IMR-90 (cell line): ENCODE results near the gene RMDN2. TPM values are rescaled to one million over a fixed set of nuclear protein-coding genes. Genes with fewer than 3 reads are reported as not detected.

Experiments used
- ATAC-seq: fragments of 200-7000 bp; cut with Tn5 transposase; 2 replicates; pipeline ENCODE4 v1.9.1; 2020; ENCODE audit warnings: low read depth, mild to moderate bottlenecking, moderate library complexity
- BruUV-seq: library from RNA; stranded (reverse); fragments of 400-500 nt; replicated peaks from 2 replicates; lab custom pipeline; 2021; lab: Mats Ljungman, UMichigan
- CTCF ChIA-PET: fragments of 300-600 bp; formaldehyde crosslinking; extraction: SDS; loops from one replicate; lab custom pipeline; 2021; ENCODE audit warnings: antibody characterized with exemption; lab: Yijun Ruan, JAX
- POLR2A ChIA-PET: fragments of 300-600 bp; sonication (Branson Sonifier 250); formaldehyde crosslinking; loops from one replicate; lab custom pipeline; 2022; ENCODE audit warnings: antibody characterized with exemption; ENCODE audit not compliant: unreplicated experiment; lab: Charles Lee
- DNase-seq: peaks from one replicate; pipeline ENCODE4 v3.0.0; 2013
- H2AFZ ChIP-seq: replicated peaks from 2 replicates; pipeline ENCODE3; 2013; ENCODE audit warnings: low read length, mild to moderate bottlenecking; ENCODE audit not compliant: poor library complexity
- H2AK5ac ChIP-seq: 2 replicates; pipeline ENCODE4 v1.6.1; 2013; ENCODE audit warnings: low read depth, low read length, inconsistent platforms
- H2AK9ac ChIP-seq: replicated peaks from 2 replicates; pipeline ENCODE3; 2013; ENCODE audit warnings: mild to moderate bottlenecking, low read depth, low read length, moderate library complexity; ENCODE audit not compliant: poor library complexity
- H2BK120ac ChIP-seq: 2 replicates; pipeline ENCODE4 v1.6.1; 2013; ENCODE audit warnings: low read depth, low read length, inconsistent platforms
- H2BK15ac ChIP-seq: 3 replicates; pipeline ENCODE4 v1.6.1; 2013; ENCODE audit warnings: low read depth, low read length, inconsistent platforms
- H2BK20ac ChIP-seq: 2 replicates; pipeline ENCODE4 v1.6.1; 2013; ENCODE audit warnings: low read depth, mild to moderate bottlenecking, inconsistent platforms, low read length, moderate library complexity
- H2BK5ac ChIP-seq: 2 replicates; pipeline ENCODE4 v1.6.1; 2013; ENCODE audit warnings: mild to moderate bottlenecking, low read depth, low read length, inconsistent platforms; ENCODE audit not compliant: poor library complexity, severe bottlenecking
- H3K14ac ChIP-seq: replicated peaks from 2 replicates; pipeline ENCODE4 v1.6.1; 2013; ENCODE audit warnings: low read depth, low read length, inconsistent platforms
- H3K18ac ChIP-seq: 2 replicates; pipeline ENCODE4 v1.6.1; 2013; ENCODE audit warnings: low read depth, low read length, control low read depth
- H3K23ac ChIP-seq: 2 replicates; pipeline ENCODE4 v1.6.1; 2013; ENCODE audit warnings: low read depth, low read length, inconsistent platforms
- H3K27ac ChIP-seq: 2 replicates; pipeline ENCODE4 v1.5.1; 2013; ENCODE audit warnings: mild to moderate bottlenecking, control low read depth, low read length; ENCODE audit not compliant: insufficient read depth
- H3K27me3 ChIP-seq: 2 replicates; pipeline ENCODE4 v1.6.1; 2013; ENCODE audit warnings: low read length; ENCODE audit not compliant: control insufficient read depth, insufficient read depth
- H3K36me3 ChIP-seq: 2 replicates; pipeline ENCODE4 v1.6.1; 2013; ENCODE audit warnings: low read length, mixed read lengths; ENCODE audit not compliant: control insufficient read depth, insufficient read depth
- H3K4ac ChIP-seq: 2 replicates; pipeline ENCODE4 v1.6.1; 2013; ENCODE audit warnings: low read depth, low read length, inconsistent platforms
- H3K4me1 ChIP-seq: 2 replicates; pipeline ENCODE4 v1.6.1; 2013; ENCODE audit warnings: low read length, mixed read lengths; ENCODE audit not compliant: control insufficient read depth, insufficient read depth
- H3K4me2 ChIP-seq: 2 replicates; pipeline ENCODE4 v1.6.1; 2013; ENCODE audit warnings: low read depth, mild to moderate bottlenecking, control low read depth, low read length, moderate library complexity
- H3K4me3 ChIP-seq: 2 replicates; pipeline ENCODE4 v1.5.1; 2013; ENCODE audit warnings: low read depth, mild to moderate bottlenecking, control low read depth, low read length, moderate library complexity; ENCODE audit not compliant: insufficient read depth
- H3K56ac ChIP-seq: 2 replicates; pipeline ENCODE4 v1.6.1; 2013; ENCODE audit warnings: low read length, inconsistent platforms; ENCODE audit not compliant: insufficient read depth; ENCODE audit errors: extremely low read depth
- H3K79me1 ChIP-seq, 2 experiments: 2 replicates each; pipeline ENCODE4 v1.6.1; 2013; ENCODE audit warnings: low read length in 2 of 2, inconsistent platforms in 1 of 2, low read depth in 1 of 2
- H3K9ac ChIP-seq: 2 replicates; pipeline ENCODE4 v1.6.1; 2013; ENCODE audit warnings: low read depth, low read length, control low read depth
- H3K9me1 ChIP-seq: 2 replicates; pipeline ENCODE4 v1.6.1; 2013; ENCODE audit warnings: low read length, inconsistent platforms; ENCODE audit not compliant: insufficient read depth
- H3K9me3 ChIP-seq: 2 replicates; pipeline ENCODE4 v1.6.1; 2013; ENCODE audit warnings: low read length; ENCODE audit not compliant: control insufficient read depth, insufficient read depth
- H4K20me1 ChIP-seq: 2 replicates; pipeline ENCODE4 v1.6.1; 2013; ENCODE audit warnings: low read length, inconsistent platforms; ENCODE audit not compliant: insufficient read depth
- H4K5ac ChIP-seq: 2 replicates; pipeline ENCODE4 v1.6.1; 2013; ENCODE audit warnings: mild to moderate bottlenecking, low read depth, low read length, control low read depth
- H4K8ac ChIP-seq, 2 experiments: 2 replicates each; pipeline ENCODE4 v1.6.1; 2013; ENCODE audit warnings: low read depth in 2 of 2, low read length in 2 of 2, control low read depth in 1 of 2, inconsistent platforms in 1 of 2
- H4K91ac ChIP-seq: 2 replicates; pipeline ENCODE4 v1.6.1; 2013; ENCODE audit warnings: low read depth, low read length, inconsistent platforms; ENCODE audit not compliant: insufficient read depth
- BHLHE40 ChIP-seq: fragments of 150-350 bp; IDR thresholded peaks from 2 replicates; pipeline ENCODE4 v1.6.1; 2016; ENCODE audit warnings: mild to moderate bottlenecking, low read depth, low read length
- CEBPB ChIP-seq: IDR thresholded peaks from 2 replicates; pipeline ENCODE4 v1.6.1; 2012; ENCODE audit warnings: low read depth, low read length, improper control_type of control experiment
- CHD1 ChIP-seq: IDR thresholded peaks from 2 replicates; pipeline ENCODE4 v1.6.1; 2012; ENCODE audit warnings: low read depth, low read length, improper control_type of control experiment
- CTCF ChIP-seq: conservative IDR thresholded peaks from 2 replicates; pipeline ENCODE4 v1.5.1; 2012; ENCODE audit warnings: mild to moderate bottlenecking, low read depth, low read length, improper control_type of control experiment
- ELK1 ChIP-seq: fragments of 150-350 bp; IDR thresholded peaks from 2 replicates; pipeline ENCODE4 v1.6.1; 2016; ENCODE audit warnings: low read depth, mild to moderate bottlenecking, low read length, moderate library complexity, borderline replicate concordance
- FOS ChIP-seq: fragments of 150-350 bp; IDR thresholded peaks from 2 replicates; pipeline ENCODE4 v1.6.1; 2016; ENCODE audit warnings: low read depth, low read length
- MAFK ChIP-seq: IDR thresholded peaks from 2 replicates; pipeline ENCODE4 v1.6.1; 2012; ENCODE audit warnings: low read depth, low read length, improper control_type of control experiment
- MAZ ChIP-seq: IDR thresholded peaks from 2 replicates; pipeline ENCODE4 v1.6.1; 2012; ENCODE audit warnings: low read depth, mild to moderate bottlenecking, low read length, improper control_type of control experiment, moderate library complexity, borderline replicate concordance
- MXI1 ChIP-seq: IDR thresholded peaks from 2 replicates; pipeline ENCODE4 v1.6.1; 2012; ENCODE audit warnings: low read depth, mild to moderate bottlenecking, low read length, moderate library complexity, borderline replicate concordance
- NFE2L2 ChIP-seq: fragments of 150-350 bp; IDR thresholded peaks from 2 replicates; pipeline ENCODE4 v1.6.1; 2016; ENCODE audit warnings: low read depth, mild to moderate bottlenecking, low read length
- POLR2A ChIP-seq: IDR thresholded peaks from 2 replicates; pipeline ENCODE4 v1.6.1; 2012; ENCODE audit warnings: mild to moderate bottlenecking, low read depth, low read length
- RAD21 ChIP-seq: IDR thresholded peaks from 2 replicates; pipeline ENCODE4 v1.6.1; 2012; ENCODE audit warnings: low read length, improper control_type of control experiment
- RCOR1 ChIP-seq: IDR thresholded peaks from 2 replicates; pipeline ENCODE4 v1.6.1; 2012; ENCODE audit warnings: mild to moderate bottlenecking, low read length, improper control_type of control experiment; ENCODE audit not compliant: insufficient replicate concordance
- RFX5 ChIP-seq: IDR thresholded peaks from 2 replicates; pipeline ENCODE4 v1.8.0; 2012; ENCODE audit warnings: low read depth, mild to moderate bottlenecking, low read length, moderate library complexity
- SMC3 ChIP-seq: fragments of 150-350 bp; IDR thresholded peaks from 2 replicates; pipeline ENCODE4 v1.6.1; 2016; ENCODE audit warnings: low read depth, mild to moderate bottlenecking, antibody characterized with exemption, low read length, moderate library complexity
- WGBS, 2 experiments: methylation state at CpG; one replicate each; pipeline versions ENCODE4 v1.1.5 to v1.1.7; 2013; ENCODE audit warnings: missing lambda C conversion rate in 2 of 2; ENCODE audit not compliant: insufficient read length in 1 of 2; ENCODE audit errors: extremely low coverage in 2 of 2; 5-methylcytosine and 5-hydroxymethylcytosine counted together
- dilution Hi-C: fragments of 300-500 bp; cut with HindIII; formaldehyde crosslinking; loops from one replicate; pipeline ENCODE4 v1.14.3; 2018; ENCODE audit warnings: low sequenced_read_pairs; ENCODE audit not compliant: unreplicated experiment
- in situ Hi-C: fragments of 300-500 bp; cut with MboI; formaldehyde crosslinking; loops from 3 replicates; pipeline ENCODE4 v1.14.3; 2019; ENCODE audit warnings: low sequenced_read_pairs, inconsistent platforms, mixed read lengths
- intact Hi-C: fragments of 100-400 bp; cut with micrococcal nuclease; formaldehyde crosslinking; loops from 2 replicates; pipeline ENCODE4 v1.10.0; 2022
- polyA plus RNA-seq, 3 experiments: library from polyadenylated mRNA; depleted of rRNA; stranded (reverse); fragments of >200 nt; gene quantifications; 2 replicates each; pipeline ENCODE4 v1.2.3, GENCODE V29; 2012; ENCODE audit warnings: low replicate concordance in 1 of 3
- total RNA-seq: library from RNA; depleted of rRNA; stranded (reverse); fragments of >200 nt; gene quantifications from 2 replicates; pipeline ENCODE4 v1.2.3, GENCODE V29; 2012

The RMDN2 gene
- total and polyA plus RNA-seq, 2 of the 4 experiments (the other 2 are of a cell fraction), result 2.3 to 3.0 TPM

DNA sequence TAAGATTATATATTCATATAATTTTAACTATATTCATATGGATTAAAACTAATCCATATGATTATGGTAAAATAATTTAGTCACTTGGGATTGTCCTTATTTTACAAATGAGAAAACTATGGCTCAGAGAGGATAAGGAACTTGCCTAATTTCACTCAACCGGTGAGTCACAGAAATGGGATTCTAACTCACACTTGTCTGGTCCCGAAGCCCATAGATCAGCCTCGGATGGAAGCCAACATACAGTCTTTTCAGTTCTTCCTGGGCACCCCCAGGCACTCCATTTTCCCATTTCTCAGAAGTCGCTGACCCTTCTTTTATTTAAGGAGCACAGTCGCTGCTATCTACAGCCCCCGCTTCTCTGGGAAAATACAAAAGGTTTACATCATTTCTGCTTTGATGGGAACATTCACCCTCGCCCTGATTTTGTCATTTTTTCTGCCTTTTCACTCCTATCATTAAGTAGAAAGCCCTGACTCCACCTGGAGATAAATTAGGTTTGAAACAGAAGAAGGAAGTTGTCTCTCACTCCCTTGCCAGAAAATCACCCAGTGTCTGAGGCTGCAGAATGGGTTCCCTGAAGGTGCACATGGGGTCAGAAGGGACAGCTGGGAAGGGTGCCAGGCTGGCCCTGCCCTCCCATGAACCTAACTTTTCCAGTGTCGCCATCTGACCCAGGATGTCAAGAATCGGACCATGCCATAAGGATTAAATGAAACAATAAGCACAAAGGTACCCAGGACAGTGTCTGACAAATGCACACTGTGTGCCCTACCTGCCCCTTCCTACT, 114.2 kb downstream of the RMDN2 start:
- H3K4me3 ChIP-seq, result no peak overlapping the region
- H2AFZ ChIP-seq, result no peak overlapping the region
- H3K9me3 ChIP-seq, result peaks cover 2% of the 10 kb centered on the region; the same call in 1 of the 2 replicates
- dilution Hi-C loops, result no loop called here
- CTCF ChIA-PET, result no interaction called here
- H4K5ac ChIP-seq, result no peak overlapping the region
- no peak overlapping the region for H3K4ac ChIP-seq
- H3K56ac ChIP-seq, result no peak overlapping the region
- no peak overlapping the region for H3K27ac ChIP-seq
- BruUV-seq, result no TSS peak
- H3K36me3 ChIP-seq, result no peaks in the 10 kb centered on the region
- intact Hi-C loops, result loop anchor here (5.0 kb wide), 1 partner anchor 223 kb away; no protein-coding TSS in a partner anchor
- H2AK9ac ChIP-seq, result no peak overlapping the region
- no peak overlapping the region for H3K18ac ChIP-seq
- no peak for ATAC-seq
- TF ChIP-seq NFE2L2, result no peak
- no peak for TF ChIP-seq BHLHE40
- TF ChIP-seq POLR2A, result no peak
- no peak for TF ChIP-seq ELK1
- no peak for TF ChIP-seq CEBPB
- TF ChIP-seq SMC3, result no peak
- TF ChIP-seq MAFK, result no peak
- no peak for TF ChIP-seq RAD21
- TF ChIP-seq MAZ, result no peak
- TF ChIP-seq MXI1, result no peak
- TF ChIP-seq RFX5, result no peak
- TF ChIP-seq CHD1, result no peak
- no peak for TF ChIP-seq RCOR1
- no peak for TF ChIP-seq CTCF
- TF ChIP-seq FOS, result no peak
- POLR2A ChIA-PET, result no interaction called here
- H2BK20ac ChIP-seq, result no peak overlapping the region
- no peak overlapping the region for H3K4me2 ChIP-seq
- peaks cover 26% of the 10 kb centered on the region for H3K27me3 ChIP-seq
- no peak overlapping the region for H2BK15ac ChIP-seq
- H2AK5ac ChIP-seq, result no peak overlapping the region
- DNase-seq, result peak; percentile 19
- H3K9ac ChIP-seq, result no peak overlapping the region
- H3K79me1 ChIP-seq, result no peaks in the 10 kb centered on the region
- H3K23ac ChIP-seq, result no peak overlapping the region
- no peak overlapping the region for H3K14ac ChIP-seq
- 83% methylated on average over 2 of the region's 9 CpGs; no CpG with 5 or more reads in 1 of the 2 experiments for WGBS, 2 experiments
- no peak overlapping the region for H2BK120ac ChIP-seq
- no peak overlapping the region for H4K91ac ChIP-seq
- no peaks in the 10 kb centered on the region for H3K9me1 ChIP-seq
- no peak overlapping the region for H4K8ac ChIP-seq
- peaks cover 6% of the 10 kb centered on the region; the same call in 1 of the 2 replicates for H3K4me1 ChIP-seq
- in situ Hi-C loops, result no loop called here
- H2BK5ac ChIP-seq, result no peak overlapping the region
- no peaks in the 10 kb centered on the region for H4K20me1 ChIP-seq
